Fibroblast of mammary gland (primary cell): ENCODE data around the gene SLC9A4.

Source experiments
- DNase-seq: peaks from one replicate; pipeline ENCODE4 v3.0.0-alpha.2; 2010; ENCODE audit warnings: low read depth
- H3K4me3 ChIP-seq: 2 replicates; pipeline ENCODE4 v1.5.1; 2011; ENCODE audit warnings: low read depth, mild to moderate bottlenecking, low read length, moderate library complexity; ENCODE audit not compliant: control insufficient read depth
- TF ChIP-seq, protein P1 (sequence below): conservative IDR thresholded peaks from 2 replicates; pipeline ENCODE4 v1.5.1; 2011; ENCODE audit warnings: low read depth, low read length, inconsistent platforms; ENCODE audit not compliant: control insufficient read depth, insufficient read depth

Gene SLC9A4

DNA sequence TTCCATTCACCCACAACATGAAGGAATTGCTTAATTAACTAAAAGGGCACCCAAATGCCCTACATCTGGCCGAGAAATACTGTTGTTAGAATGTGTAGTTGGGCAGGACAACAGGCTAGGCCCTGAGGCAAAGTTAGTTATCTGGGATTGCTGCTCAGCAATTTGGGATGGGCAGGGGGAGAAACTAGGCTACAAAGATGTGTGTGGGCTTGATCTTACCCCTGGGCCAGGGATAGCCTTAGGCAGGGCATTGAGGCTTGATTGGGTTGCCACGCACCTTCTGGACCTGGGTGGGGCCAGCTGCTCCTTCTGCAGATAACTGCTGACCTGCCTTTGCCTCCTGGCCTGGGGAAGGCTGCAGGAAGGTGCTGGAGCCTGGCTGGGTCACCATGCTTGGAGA is 40.6 kb upstream of the SLC9A4 start:
- no peak for DNase-seq
- TF ChIP-seq, protein P1, sequence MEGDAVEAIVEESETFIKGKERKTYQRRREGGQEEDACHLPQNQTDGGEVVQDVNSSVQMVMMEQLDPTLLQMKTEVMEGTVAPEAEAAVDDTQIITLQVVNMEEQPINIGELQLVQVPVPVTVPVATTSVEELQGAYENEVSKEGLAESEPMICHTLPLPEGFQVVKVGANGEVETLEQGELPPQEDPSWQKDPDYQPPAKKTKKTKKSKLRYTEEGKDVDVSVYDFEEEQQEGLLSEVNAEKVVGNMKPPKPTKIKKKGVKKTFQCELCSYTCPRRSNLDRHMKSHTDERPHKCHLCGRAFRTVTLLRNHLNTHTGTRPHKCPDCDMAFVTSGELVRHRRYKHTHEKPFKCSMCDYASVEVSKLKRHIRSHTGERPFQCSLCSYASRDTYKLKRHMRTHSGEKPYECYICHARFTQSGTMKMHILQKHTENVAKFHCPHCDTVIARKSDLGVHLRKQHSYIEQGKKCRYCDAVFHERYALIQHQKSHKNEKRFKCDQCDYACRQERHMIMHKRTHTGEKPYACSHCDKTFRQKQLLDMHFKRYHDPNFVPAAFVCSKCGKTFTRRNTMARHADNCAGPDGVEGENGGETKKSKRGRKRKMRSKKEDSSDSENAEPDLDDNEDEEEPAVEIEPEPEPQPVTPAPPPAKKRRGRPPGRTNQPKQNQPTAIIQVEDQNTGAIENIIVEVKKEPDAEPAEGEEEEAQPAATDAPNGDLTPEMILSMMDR, result no peak
- no peak overlapping the region for H3K4me3 ChIP-seq

DNA sequence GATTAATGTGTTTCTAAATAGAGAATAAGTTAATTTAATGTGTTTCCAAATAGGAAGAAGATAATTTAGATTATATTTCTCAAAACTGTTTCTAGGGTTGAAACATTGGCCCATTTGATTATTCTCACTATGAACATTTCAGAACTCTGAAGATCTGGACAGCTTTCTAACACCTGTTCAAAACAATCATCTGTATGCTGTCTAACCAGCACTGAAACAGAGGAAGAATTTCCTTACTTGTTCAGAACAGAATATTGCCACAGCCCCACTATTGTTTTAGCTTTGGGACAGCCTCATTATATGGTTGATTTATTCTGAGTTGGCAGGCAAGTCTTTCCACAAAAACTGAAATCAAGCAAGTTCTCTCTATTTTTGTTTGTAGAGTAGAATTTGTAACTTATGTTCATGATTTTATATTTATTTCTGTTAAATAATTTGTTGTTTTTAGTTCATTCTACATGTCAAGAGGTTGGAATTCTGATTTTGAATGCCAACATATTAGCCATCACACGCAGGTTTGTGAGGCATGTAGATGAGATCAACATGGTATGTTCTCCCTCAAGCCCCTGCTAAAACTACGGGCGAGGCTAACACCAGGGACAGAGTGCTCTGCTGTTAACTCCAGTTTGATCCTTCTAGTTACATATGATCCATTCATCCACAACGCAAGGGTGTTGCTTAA is 38.9 kb upstream of the SLC9A4 start:
- H3K4me3 ChIP-seq, result no peak overlapping the region
- DNase-seq, result no peak
- TF ChIP-seq, protein P1, result no peak

DNA sequence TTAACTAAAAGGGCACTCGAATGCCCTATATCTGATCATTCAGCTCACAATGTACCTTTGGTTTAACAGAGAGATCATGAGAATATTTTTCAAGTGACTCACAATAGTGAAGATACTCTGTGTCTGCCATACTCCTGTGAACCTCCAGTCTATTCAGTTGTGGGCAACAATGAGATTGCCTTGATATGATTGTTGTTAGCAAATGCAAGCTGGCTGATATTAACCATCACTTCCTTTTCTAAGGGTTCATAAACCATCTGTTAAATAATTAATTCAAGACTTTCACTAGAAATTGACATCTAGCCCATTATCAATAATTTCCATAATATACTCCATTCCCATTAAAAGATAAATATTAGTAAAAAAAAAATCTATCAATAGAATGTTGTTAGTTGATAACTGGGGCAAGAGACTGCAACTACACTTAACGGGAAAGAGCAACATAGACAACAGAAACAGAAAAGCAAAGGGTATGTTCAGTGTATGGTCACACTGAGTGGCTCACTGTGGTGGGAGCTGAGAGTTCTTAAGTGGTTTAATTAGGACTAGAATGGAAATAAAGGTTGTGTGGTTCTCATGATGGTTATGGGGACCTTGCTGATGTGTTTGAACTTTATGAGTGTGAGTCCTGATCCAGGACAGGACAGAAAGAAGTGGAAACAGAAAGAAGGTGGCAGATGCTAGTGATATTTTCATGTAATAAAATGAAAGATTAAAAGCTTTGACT is 38.2 kb upstream of the SLC9A4 start:
- TF ChIP-seq, protein P1, result no peak
- no peak overlapping the region for H3K4me3 ChIP-seq
- DNase-seq, result no peak

DNA sequence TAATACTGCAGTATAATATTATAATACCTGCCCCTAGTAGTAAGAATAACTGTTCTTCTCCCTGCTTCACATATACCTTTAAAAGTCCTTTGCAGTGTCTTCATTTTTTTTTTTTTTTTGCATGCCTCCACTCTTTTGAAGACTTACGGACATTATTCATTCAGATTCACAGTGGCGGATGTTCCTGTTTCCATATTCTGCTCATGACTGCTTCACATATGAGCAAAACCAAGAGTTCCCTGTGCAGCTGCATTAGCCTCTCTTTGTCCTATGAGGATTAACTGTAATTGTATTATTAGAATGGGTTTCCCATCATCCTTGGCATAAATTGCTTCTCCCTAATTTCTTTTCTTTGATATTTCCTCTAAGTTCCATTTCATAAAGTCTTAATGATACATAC is 37.3 kb upstream of the SLC9A4 start:
- H3K4me3 ChIP-seq, result no peak overlapping the region
- DNase-seq, result no peak
- TF ChIP-seq, protein P1, result no peak

DNA sequence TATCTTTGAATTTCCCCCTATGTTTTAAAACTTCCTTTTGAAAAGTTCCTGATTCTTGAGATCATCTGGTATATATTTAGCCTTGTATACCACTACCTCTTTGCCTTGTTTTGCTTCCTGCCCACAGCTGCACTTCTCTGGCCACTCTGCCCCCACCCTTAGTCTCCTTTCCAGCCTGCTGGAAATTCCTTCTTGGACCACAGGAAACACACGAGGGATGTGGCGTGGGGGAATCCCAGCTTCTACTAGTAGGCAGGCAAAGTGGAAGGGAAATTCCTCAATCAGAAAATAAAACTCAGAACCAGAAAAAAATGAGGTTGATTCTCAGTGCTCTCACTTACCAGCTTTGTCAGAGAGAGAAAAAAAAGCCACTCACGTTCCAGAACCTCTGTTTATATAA is 36.7 kb upstream of the SLC9A4 start:
- DNase-seq, result no peak
- TF ChIP-seq, protein P1, result no peak
- H3K4me3 ChIP-seq, result no peak overlapping the region

DNA sequence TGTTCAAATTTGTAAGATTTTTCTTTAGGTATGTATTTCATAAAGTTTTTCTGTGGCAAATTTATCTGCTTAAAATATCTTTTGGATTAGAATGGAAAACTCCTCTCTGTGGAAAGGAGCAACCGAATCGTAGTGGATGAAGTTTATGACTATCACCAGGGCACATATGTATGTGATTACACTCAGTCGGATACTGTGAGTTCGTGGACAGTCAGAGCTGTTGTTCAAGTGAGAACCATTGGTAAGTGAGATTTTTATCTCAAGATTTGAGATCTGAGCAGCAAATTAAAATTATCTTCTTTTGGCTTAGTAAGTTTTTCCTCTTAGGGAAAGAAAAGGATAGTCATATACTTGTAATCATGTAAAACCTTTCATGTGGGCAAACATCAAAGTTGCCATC is 35.9 kb upstream of the SLC9A4 start:
- DNase-seq, result no peak
- TF ChIP-seq, protein P1, result no peak
- no peak overlapping the region for H3K4me3 ChIP-seq
